Keratinocyte (primary cell): Measurements from ENCODE around the gene SYMPK.

Source experiments
- CTCF ChIP-seq, 3 experiments: IDR thresholded peaks in 1 of 3; conservative IDR thresholded peaks in 1 of 3; optimal IDR thresholded peaks in 1 of 3; 2 replicates in 2 of 3; 3 replicates in 1 of 3; pipeline versions ENCODE3 to v1.5.1; 2011; ENCODE audit warnings: low read length in 3 of 3, mild to moderate bottlenecking in 3 of 3, moderate library complexity in 2 of 3, control low read depth in 1 of 3, inconsistent platforms in 1 of 3; ENCODE audit not compliant: insufficient read depth in 2 of 3; ENCODE audit errors: extremely low read depth in 1 of 3
- EZH2 ChIP-seq: IDR thresholded peaks from one replicate; pipeline ENCODE4 v1.6.1; 2012; ENCODE audit warnings: inconsistent platforms, mild to moderate bottlenecking, low read length, moderate library complexity

GRCh38 chr19:45847663-45848062, 15.3 kb downstream of the SYMPK start:
- TF ChIP-seq CTCF (optimal IDR thresholded peaks at IDR 0.05 in 1 of 3, IDR thresholded peaks at IDR 0.05 in 1 of 3, conservative IDR thresholded peaks at IDR 0.05 in 1 of 3; ENCODE audit: extremely low read depth in 1 of 3, insufficient read depth in 2 of 3, low read length in 3 of 3) (no peak), EZH2 (no peak)
